AG10803 (cell line): Measurements from ENCODE around the gene SLC13A4.
A peak's percentile ranks its signal among the peaks of the same experiment; 100 is the strongest.

ENCODE experiments used
- DNase-seq: peaks from one replicate; pipeline ENCODE4 v3.0.0; 2010; ENCODE audit warnings: low read depth
- H3K4me3 ChIP-seq: 2 replicates; pipeline ENCODE4 v1.5.1; 2011; ENCODE audit warnings: mild to moderate bottlenecking, low read length, control low read depth
- TF ChIP-seq, protein P1 (sequence below): conservative IDR thresholded peaks from 2 replicates; pipeline ENCODE4 v1.5.1; 2011; ENCODE audit warnings: mild to moderate bottlenecking, low read length, control low read depth, inconsistent platforms

Gene SLC13A4

DNA sequence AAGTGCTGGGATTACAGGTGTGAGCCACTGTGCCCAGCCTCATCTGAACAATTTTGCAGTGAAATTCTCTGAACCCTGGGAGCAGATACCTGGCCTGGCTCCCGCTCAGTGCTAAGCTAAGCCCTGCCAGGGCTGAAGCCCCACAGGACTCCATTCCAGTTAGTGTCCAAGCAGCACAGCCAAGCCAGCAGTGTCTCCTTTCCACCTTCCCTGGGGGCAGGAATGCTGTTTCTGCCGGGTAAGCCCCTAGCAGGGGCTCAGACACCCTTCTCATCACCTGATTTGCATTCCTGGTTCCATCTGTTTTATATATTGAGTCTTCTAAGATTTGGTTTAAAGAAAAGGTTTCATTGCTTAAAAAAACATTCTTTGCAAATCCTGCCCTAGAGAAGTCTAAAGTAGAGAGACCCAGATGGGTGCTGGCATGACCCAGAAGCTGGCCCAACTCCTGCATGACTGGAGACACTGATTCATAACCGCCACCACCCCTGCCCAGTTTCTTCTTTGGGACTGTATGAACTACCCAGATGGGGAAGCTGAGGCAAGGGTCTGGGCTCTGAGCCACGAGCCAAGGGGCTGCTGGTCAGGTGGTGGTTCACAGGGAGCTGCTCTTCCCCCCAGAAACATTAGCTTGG lies 14.0 kb downstream of the SLC13A4 start:
- peak; percentile 40 for DNase-seq
- TF ChIP-seq, protein P1, sequence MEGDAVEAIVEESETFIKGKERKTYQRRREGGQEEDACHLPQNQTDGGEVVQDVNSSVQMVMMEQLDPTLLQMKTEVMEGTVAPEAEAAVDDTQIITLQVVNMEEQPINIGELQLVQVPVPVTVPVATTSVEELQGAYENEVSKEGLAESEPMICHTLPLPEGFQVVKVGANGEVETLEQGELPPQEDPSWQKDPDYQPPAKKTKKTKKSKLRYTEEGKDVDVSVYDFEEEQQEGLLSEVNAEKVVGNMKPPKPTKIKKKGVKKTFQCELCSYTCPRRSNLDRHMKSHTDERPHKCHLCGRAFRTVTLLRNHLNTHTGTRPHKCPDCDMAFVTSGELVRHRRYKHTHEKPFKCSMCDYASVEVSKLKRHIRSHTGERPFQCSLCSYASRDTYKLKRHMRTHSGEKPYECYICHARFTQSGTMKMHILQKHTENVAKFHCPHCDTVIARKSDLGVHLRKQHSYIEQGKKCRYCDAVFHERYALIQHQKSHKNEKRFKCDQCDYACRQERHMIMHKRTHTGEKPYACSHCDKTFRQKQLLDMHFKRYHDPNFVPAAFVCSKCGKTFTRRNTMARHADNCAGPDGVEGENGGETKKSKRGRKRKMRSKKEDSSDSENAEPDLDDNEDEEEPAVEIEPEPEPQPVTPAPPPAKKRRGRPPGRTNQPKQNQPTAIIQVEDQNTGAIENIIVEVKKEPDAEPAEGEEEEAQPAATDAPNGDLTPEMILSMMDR, result no peak
- no peak overlapping the region for H3K4me3 ChIP-seq

DNA sequence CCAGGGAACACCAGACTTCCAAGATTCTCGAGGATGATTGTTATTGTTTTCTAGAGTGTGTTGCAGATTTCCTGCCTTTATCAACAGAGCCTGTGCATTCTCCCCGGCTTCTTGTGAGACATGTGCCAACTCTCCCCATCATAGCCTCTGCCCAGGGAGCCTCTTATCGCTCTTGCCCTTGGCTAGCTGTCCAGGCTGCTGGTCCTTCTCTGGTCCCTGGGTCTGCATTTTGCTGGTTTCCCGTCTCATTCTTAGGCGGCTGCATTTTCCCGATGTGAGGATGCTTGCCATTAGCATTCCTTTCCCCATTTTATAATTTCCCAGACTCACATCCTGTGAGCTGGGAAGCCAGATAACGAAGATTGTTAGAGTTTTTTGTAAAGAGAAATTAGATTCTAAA lies 15.2 kb downstream of the SLC13A4 start:
- TF ChIP-seq, protein P1, result no peak
- no peak overlapping the region for H3K4me3 ChIP-seq
- DNase-seq, result no peak

GRCh38 chr7:135712182-135712782 lies 15.7 kb downstream of the SLC13A4 start:
- TF ChIP-seq, protein P1, result peak; percentile 25
- H3K4me3 ChIP-seq, result no peak overlapping the region
- peak; percentile 21 for DNase-seq

- TF ChIP-seq, protein P1, result no peak; the same call in 1 of the 2 replicates
- H3K4me3 ChIP-seq, result no peak overlapping the region
- DNase-seq, result no peak
These were observed 16.9 kb downstream of the SLC13A4 start for GRCh38 chr7:135711139-135711469.

- no peak overlapping the region for H3K4me3 ChIP-seq
- DNase-seq, result no peak
- TF ChIP-seq, protein P1, result peak; percentile 43
These were observed 17.4 kb downstream of the SLC13A4 start for GRCh38 chr7:135710417-135711138.

- peak; percentile 78 for DNase-seq
- TF ChIP-seq, protein P1, result no peak
- no peak overlapping the region for H3K4me3 ChIP-seq
These were observed 18.5 kb downstream of the SLC13A4 start for GRCh38 chr7:135709508-135709907.

- no peak for DNase-seq
- TF ChIP-seq, protein P1, result no peak
- no peak overlapping the region for H3K4me3 ChIP-seq
These were observed 19.9 kb downstream of the SLC13A4 start for GRCh38 chr7:135708041-135708440.
